ENCODE measurements around the gene ZNF227.

- TF ChIP-seq CTCF (IDR thresholded peaks at IDR 0.05; ENCODE audit: extremely low read depth in 1 of 2, insufficient read depth in 1 of 2, low read depth in 1 of 2, low read length in 2 of 2) (no peak), MAX (IDR thresholded peaks at IDR 0.05; ENCODE audit: insufficient read depth, insufficient read length) (no peak), POLR2A (IDR thresholded peaks at IDR 0.05; ENCODE audit: low read depth, low read length) (no peak), EZH2 (IDR thresholded peaks at IDR 0.05; ENCODE audit: borderline replicate concordance, low read depth, low read length, severe bottlenecking) (no peak), POLR2AphosphoS5 (IDR thresholded peaks at IDR 0.05; ENCODE audit: insufficient read depth, low read depth, low read length) (no peak), JUN (IDR thresholded peaks at IDR 0.05; ENCODE audit: borderline replicate concordance, insufficient read depth, insufficient read length, low read depth) (no peak), GATA2 (IDR thresholded peaks at IDR 0.05; ENCODE audit: insufficient read depth, insufficient read length, low read depth, low read length) (no peak), MYC (IDR thresholded peaks at IDR 0.05; ENCODE audit: low read depth, low read length) (no peak), FOS (IDR thresholded peaks at IDR 0.05; ENCODE audit: borderline replicate concordance, insufficient read depth, low read length) (no peak)
Observed at GRCh38 chr19:44260343-44260681, 48.0 kb downstream of the ZNF227 start.

All from endothelial cell of umbilical vein (primary cell).